ENCODE measurements around the gene SUGCT.

The SUGCT gene

DNA sequence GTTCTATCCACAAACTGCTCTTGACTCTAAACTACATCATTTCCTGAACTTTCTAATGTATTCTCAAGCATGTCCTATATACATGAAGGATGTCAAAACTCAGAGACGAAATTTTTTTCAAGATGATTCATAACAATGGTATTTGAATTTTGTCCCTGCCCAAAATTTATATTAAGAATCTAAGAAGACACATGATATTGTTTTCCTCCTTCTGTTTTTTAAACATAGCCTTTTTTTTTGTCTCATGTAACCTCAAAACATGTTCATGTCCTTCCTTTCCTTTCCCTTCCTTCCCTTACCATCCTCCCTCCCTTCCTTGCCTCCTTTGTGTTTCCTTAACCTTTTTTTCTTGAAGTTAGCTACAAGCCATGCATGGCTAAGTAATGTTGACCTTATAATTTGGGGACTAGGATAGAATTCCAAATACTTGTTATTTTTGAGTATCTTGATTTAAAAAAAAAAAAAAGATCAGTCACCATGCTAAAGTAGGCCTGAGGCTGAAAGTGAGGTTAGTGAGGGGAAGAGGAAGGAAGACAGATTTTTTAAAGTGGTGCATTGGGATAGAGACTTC lies 163.0 kb downstream of the SUGCT start:
- H3K36me3 ChIP-seq = no peaks in the 10 kb centered on the region
- H3K9ac ChIP-seq = no peak overlapping the region
- no peaks in the 10 kb centered on the region for H3K9me3 ChIP-seq (replicated peaks in 1 of 11)
- no peaks in the 10 kb centered on the region for H3K27me3 ChIP-seq
- no peak overlapping the region for H3K4me3 ChIP-seq
- TF ChIP-seq Cebpa-rat (IDR thresholded peaks at IDR 0.05) = no peak
- peaks cover 19 to 30% (median 24%) of the 10 kb centered on the region in 10 experiments for H3K4me1 ChIP-seq
- H4K20me1 ChIP-seq = no peaks in the 10 kb centered on the region
- peak overlapping the region; percentile 30 to 70 (median 43); a peak in 21 of 22 replicates for H3K4me2 ChIP-seq
- H3K27ac ChIP-seq = peak overlapping the region in 4 of 11 experiments; percentile 11 to 29 (median 20); a peak in 4 of 22 replicates

- Histone ChIP-seq H3K36me3 (no peaks in the 10 kb centered on the region), H3K4me1 (peaks cover 19 to 27% (median 24%) of the 10 kb centered on the region in 10 experiments), H3K4me3 (no peak overlapping the region), H4K20me1 (no peaks in the 10 kb centered on the region), H3K27me3 (no peaks in the 10 kb centered on the region), H3K27ac (peak overlapping the region in 3 of 11 experiments; percentile 18 to 37 (median 29); a peak in 4 of 22 replicates), H3K4me2 (peak overlapping the region; percentile 30 to 70 (median 43)), H3K9ac (no peak overlapping the region), H3K9me3 (replicated peaks in 1 of 11) (no peaks in the 10 kb centered on the region)
- no peak for TF ChIP-seq Cebpa-rat (IDR thresholded peaks at IDR 0.05)
Measured at GRCh38 chr7:40298421-40298820, 163.6 kb downstream of the SUGCT start.

DNA sequence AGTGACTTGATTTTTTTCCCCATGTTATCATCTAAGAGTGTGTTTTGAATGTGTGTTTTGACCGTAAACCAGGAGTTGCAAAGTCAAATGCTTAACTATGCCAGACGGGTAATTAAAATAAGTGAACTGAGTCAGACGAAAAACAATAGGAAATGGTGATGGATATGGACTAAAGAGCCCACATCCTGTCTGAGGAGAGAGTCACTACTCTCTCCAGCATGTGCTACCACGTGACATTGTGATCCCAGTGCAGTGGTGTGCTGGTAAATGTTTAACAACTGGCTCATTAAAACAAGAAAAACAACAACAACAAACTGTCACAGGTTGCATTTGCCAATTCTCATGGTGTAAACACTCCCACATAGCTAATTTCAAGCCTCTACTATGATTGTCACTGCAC lies 164.3 kb downstream of the SUGCT start:
- Histone ChIP-seq H3K9ac (no peak overlapping the region), H4K20me1 (no peaks in the 10 kb centered on the region), H3K4me2 (peak overlapping the region; percentile 30 to 89 (median 52)), H3K36me3 (no peaks in the 10 kb centered on the region), H3K4me3 (no peak overlapping the region), H3K9me3 (replicated peaks in 1 of 11) (no peaks in the 10 kb centered on the region), H3K4me1 (peaks cover 19 to 27% (median 24%) of the 10 kb centered on the region in 10 experiments), H3K27me3 (no peaks in the 10 kb centered on the region), H3K27ac (peak overlapping the region in 3 of 11 experiments; percentile 18 to 37 (median 29); a peak in 3 of 22 replicates)
- no peak for TF ChIP-seq Cebpa-rat (IDR thresholded peaks at IDR 0.05)

DNA sequence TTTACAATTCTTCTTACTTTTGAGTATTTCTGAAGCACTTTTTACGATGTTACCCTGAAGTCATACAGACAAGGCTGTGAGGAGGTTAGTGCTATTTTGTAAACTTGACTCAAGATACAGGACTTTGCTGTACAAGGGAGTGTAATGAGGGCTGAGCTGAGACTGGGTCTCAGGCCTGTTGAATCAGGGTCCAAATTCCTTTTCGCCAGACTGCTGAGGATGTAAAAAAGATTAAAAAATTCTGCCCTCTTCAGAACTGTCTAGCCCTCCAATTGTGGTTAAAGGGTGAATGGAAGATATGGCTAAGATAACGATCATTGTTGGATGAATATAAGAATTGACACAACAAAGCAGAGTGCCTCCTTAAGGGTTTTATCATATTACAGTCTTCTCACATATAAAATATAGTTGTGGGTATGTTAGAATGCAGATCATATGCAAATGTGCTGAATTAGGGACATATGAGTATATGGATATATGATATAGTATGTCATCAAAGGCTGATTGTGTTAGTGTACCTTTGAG lies 165.4 kb downstream of the SUGCT start:
- no peaks in the 10 kb centered on the region for H4K20me1 ChIP-seq
- peaks cover 19 to 27% (median 24%) of the 10 kb centered on the region in 10 experiments for H3K4me1 ChIP-seq
- H3K4me3 ChIP-seq = no peak overlapping the region
- H3K9ac ChIP-seq = no peak overlapping the region
- no peaks in the 10 kb centered on the region for H3K27me3 ChIP-seq
- H3K4me2 ChIP-seq = no peak overlapping the region
- H3K9me3 ChIP-seq (replicated peaks in 1 of 11) = no peaks in the 10 kb centered on the region
- H3K27ac ChIP-seq = no peak overlapping the region
- TF ChIP-seq Cebpa-rat (IDR thresholded peaks at IDR 0.05) = no peak
- H3K36me3 ChIP-seq = no peaks in the 10 kb centered on the region

DNA sequence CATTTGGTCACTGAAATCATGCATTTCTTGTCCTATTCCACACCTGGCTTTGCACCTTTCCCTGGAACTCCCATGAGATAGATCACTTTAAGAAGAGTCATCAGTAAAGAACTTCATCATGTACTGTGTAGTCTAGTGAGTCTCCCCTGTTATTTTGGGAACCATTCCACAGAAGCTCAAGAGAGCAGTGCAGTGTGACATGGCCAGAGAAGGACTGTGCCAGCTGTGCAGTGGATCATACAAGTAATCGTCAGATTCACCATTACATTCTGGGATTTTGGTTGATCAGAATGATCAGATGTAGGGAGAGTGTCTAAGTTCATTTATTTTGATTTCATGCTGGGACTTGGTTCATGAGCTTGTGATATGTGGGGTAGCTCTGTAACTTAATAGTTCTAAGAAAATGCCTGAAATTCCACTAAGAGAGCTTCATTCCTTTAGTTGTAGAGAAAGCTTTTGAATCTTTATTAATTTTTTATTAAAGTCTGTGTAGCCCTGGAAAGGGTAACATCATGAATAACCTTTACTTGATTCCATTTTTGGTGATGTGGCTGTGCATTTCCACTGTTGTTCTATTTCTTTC lies 166.8 kb downstream of the SUGCT start:
- TF ChIP-seq Cebpa-rat (IDR thresholded peaks at IDR 0.05) = no peak
- Histone ChIP-seq H4K20me1 (no peaks in the 10 kb centered on the region), H3K27ac (no peak overlapping the region), H3K36me3 (no peaks in the 10 kb centered on the region), H3K27me3 (no peaks in the 10 kb centered on the region), H3K4me1 (peaks cover 19 to 27% (median 24%) of the 10 kb centered on the region in 10 experiments), H3K9me3 (replicated peaks in 1 of 11) (no peaks in the 10 kb centered on the region), H3K4me2 (no peak overlapping the region), H3K4me3 (no peak overlapping the region), H3K9ac (no peak overlapping the region)

DNA sequence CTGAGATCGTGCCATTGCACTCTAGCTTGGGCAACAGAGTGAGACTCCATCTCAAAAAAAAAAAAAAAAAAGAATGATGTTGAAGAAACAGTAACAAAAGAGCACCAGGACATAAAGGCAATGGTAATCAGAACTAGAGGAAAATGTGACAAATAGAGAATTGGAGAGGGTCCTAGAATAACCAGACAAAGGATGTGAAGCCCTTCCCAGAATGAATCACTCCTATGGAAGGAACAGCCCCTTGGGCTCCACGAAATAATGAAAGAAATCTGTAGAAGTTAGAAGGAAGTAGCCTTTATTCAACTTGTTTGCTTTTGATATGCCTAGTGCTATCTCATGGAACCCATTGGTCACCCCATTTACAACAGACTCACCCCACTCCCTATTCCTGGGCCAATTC lies 169.2 kb downstream of the SUGCT start:
- TF ChIP-seq Cebpa-rat (IDR thresholded peaks at IDR 0.05) = no peak
- H3K27me3 ChIP-seq = no peaks in the 10 kb centered on the region
- no peak overlapping the region for H3K4me2 ChIP-seq
- no peaks in the 10 kb centered on the region for H3K9me3 ChIP-seq (replicated peaks in 1 of 11)
- H3K4me1 ChIP-seq = peaks cover 5 to 10% (median 5%) of the 10 kb centered on the region in 10 experiments
- no peaks in the 10 kb centered on the region for H4K20me1 ChIP-seq
- no peak overlapping the region for H3K27ac ChIP-seq
- no peak overlapping the region for H3K4me3 ChIP-seq
- H3K36me3 ChIP-seq = no peaks in the 10 kb centered on the region
- no peak overlapping the region for H3K9ac ChIP-seq

GRCh38 chr7:40305229-40305628 lies 170.4 kb downstream of the SUGCT start:
- H3K9ac ChIP-seq = no peak overlapping the region
- H3K27ac ChIP-seq = no peak overlapping the region
- H3K27me3 ChIP-seq = no peaks in the 10 kb centered on the region
- no peak overlapping the region for H3K4me3 ChIP-seq
- no peaks in the 10 kb centered on the region for H4K20me1 ChIP-seq
- H3K9me3 ChIP-seq (replicated peaks in 1 of 11) = no peaks in the 10 kb centered on the region
- peaks cover 0 to 4% (median 0%) of the 10 kb centered on the region in 10 experiments; a peak in 1 of 20 replicates for H3K4me1 ChIP-seq
- H3K4me2 ChIP-seq = no peak overlapping the region
- TF ChIP-seq Cebpa-rat (IDR thresholded peaks at IDR 0.05) = no peak
- H3K36me3 ChIP-seq = no peaks in the 10 kb centered on the region

GRCh38 chr7:40306025-40306424 lies 171.2 kb downstream of the SUGCT start:
- Histone ChIP-seq H3K9me3 (replicated peaks in 1 of 11) (no peaks in the 10 kb centered on the region), H4K20me1 (no peaks in the 10 kb centered on the region), H3K9ac (no peak overlapping the region), H3K4me2 (no peak overlapping the region), H3K27me3 (no peaks in the 10 kb centered on the region), H3K4me3 (no peak overlapping the region), H3K27ac (no peak overlapping the region), H3K4me1 (peaks cover 0 to 4% (median 0%) of the 10 kb centered on the region in 10 experiments; a peak in 1 of 20 replicates), H3K36me3 (no peaks in the 10 kb centered on the region)
- no peak for TF ChIP-seq Cebpa-rat (IDR thresholded peaks at IDR 0.05)

DNA sequence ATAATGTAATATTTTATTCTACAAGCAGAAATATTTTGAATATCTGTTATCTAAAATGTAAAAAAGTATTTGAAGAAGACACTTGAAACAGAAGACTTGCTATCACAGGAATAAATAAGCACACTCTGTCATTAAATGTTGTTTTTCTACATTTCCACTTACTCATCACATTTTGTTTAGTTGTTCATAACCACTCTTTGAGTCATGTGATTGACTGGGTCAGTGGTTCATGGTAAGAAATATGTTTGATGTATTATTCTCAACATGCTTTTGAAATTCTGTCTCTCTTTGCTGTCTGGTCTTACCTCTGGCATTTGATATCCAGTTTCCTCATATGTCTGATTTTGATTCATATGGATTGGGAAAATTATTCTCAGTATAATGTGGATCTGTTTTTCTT lies 171.8 kb downstream of the SUGCT start:
- Histone ChIP-seq H3K4me3 (no peak overlapping the region), H3K4me2 (no peak overlapping the region; a peak in 2 of 22 replicates), H3K9me3 (replicated peaks in 1 of 11) (no peaks in the 10 kb centered on the region), H4K20me1 (no peaks in the 10 kb centered on the region), H3K9ac (no peak overlapping the region), H3K36me3 (no peaks in the 10 kb centered on the region), H3K4me1 (peaks cover 0 to 4% (median 0%) of the 10 kb centered on the region in 10 experiments; a peak in 1 of 20 replicates), H3K27ac (no peak overlapping the region; a peak in 1 of 22 replicates), H3K27me3 (no peaks in the 10 kb centered on the region)
- no peak for TF ChIP-seq Cebpa-rat (IDR thresholded peaks at IDR 0.05)
